Liver (tissue), 9 donors: Measurements from ENCODE around the gene ZNF341. TPM values are rescaled to one million over a fixed set of nuclear protein-coding genes. Genes with fewer than 3 reads are reported as not detected.

Experiments used
- DNase-seq: peaks from one replicate; pipeline ENCODE4 v3.0.0-alpha.2; 2017; ENCODE audit warnings: low spot score
- H3K27ac ChIP-seq, 2 donors: one replicate each; pipeline ENCODE4 v1.7.0; 2013; ENCODE audit warnings: inconsistent platforms in 2 of 2, low read length in 2 of 2, control low read depth in 1 of 2, low read depth in 1 of 2, mild to moderate bottlenecking in 1 of 2
- H3K27me3 ChIP-seq, 4 donors: one replicate each; pipeline versions ENCODE4 v1.6.1 to v1.7.0; 2013; ENCODE audit warnings: low read length in 3 of 4, inconsistent platforms in 1 of 4, mild to moderate bottlenecking in 1 of 4, moderate library complexity in 1 of 4; ENCODE audit not compliant: control insufficient read depth in 4 of 4, insufficient read depth in 4 of 4
- H3K36me3 ChIP-seq, 4 donors: one replicate each; pipeline versions ENCODE4 v1.6.1 to v1.7.0; 2013; ENCODE audit warnings: low read length in 3 of 4, mild to moderate bottlenecking in 3 of 4, low read depth in 1 of 4, moderate library complexity in 1 of 4; ENCODE audit not compliant: control insufficient read depth in 4 of 4, insufficient read depth in 3 of 4
- H3K4me1 ChIP-seq, 4 donors: one replicate each; pipeline versions ENCODE4 v1.6.1 to v1.7.0; 2013; ENCODE audit warnings: low read length in 3 of 4, mild to moderate bottlenecking in 3 of 4, moderate library complexity in 1 of 4; ENCODE audit not compliant: control insufficient read depth in 4 of 4, insufficient read depth in 4 of 4
- H3K4me3 ChIP-seq, 3 donors: one replicate each; pipeline versions ENCODE4 v1.6.1 to v1.7.0; 2013; ENCODE audit warnings: low read length in 3 of 3, control low read depth in 1 of 3, low read depth in 1 of 3, mild to moderate bottlenecking in 1 of 3
- H3K9ac ChIP-seq, 2 donors: one replicate each; pipeline ENCODE4 v1.7.0; 2013; ENCODE audit warnings: low read length in 2 of 2, mild to moderate bottlenecking in 2 of 2, moderate library complexity in 2 of 2, control low read depth in 1 of 2, low read depth in 1 of 2
- H3K9me3 ChIP-seq, 4 donors: one replicate each; pipeline versions ENCODE4 v1.6.1 to v1.7.0; 2013; ENCODE audit warnings: low read length in 3 of 4; ENCODE audit not compliant: control insufficient read depth in 4 of 4
- EGR1 ChIP-seq, 2 donors: IDR thresholded peaks; 2 replicates each; pipeline ENCODE4 v1.6.1; 2016 to 2018; ENCODE audit warnings: antibody characterized with exemption in 2 of 2, low read depth in 2 of 2
- FOXA2 ChIP-seq: IDR thresholded peaks from 2 replicates; pipeline ENCODE4 v1.6.1; 2016; ENCODE audit warnings: antibody characterized with exemption
- GABPA ChIP-seq, 2 donors: IDR thresholded peaks in 1 of 2; conservative IDR thresholded peaks in 1 of 2; 2 replicates each; pipeline ENCODE4 v1.6.1; 2016; ENCODE audit warnings: antibody characterized with exemption in 2 of 2, mild to moderate bottlenecking in 1 of 2, moderate library complexity in 1 of 2
- HNF4A ChIP-seq, 2 donors: conservative IDR thresholded peaks; 2 replicates each; pipeline ENCODE4 v1.6.1; 2016; ENCODE audit warnings: antibody characterized with exemption in 2 of 2, mild to moderate bottlenecking in 2 of 2
- HNF4G ChIP-seq: IDR thresholded peaks from 2 replicates; pipeline ENCODE4 v1.6.1; 2016; ENCODE audit warnings: antibody characterized with exemption
- JUND ChIP-seq, 2 donors: IDR thresholded peaks; 2 replicates each; pipeline ENCODE4 v1.6.1; 2016; ENCODE audit warnings: antibody characterized with exemption in 2 of 2
- RAD21 ChIP-seq, 2 donors: IDR thresholded peaks; 2 replicates each; pipeline ENCODE4 v1.6.1; 2016; ENCODE audit warnings: antibody characterized with exemption in 2 of 2, mild to moderate bottlenecking in 2 of 2
- RXRA ChIP-seq, 2 donors: IDR thresholded peaks; 2 replicates each; pipeline ENCODE4 v1.6.1; 2017 to 2018; ENCODE audit warnings: antibody characterized with exemption in 2 of 2, mild to moderate bottlenecking in 1 of 2
- SP1 ChIP-seq: IDR thresholded peaks from 2 replicates; pipeline ENCODE4 v1.6.1; 2018; ENCODE audit warnings: antibody characterized with exemption, mild to moderate bottlenecking
- TAF1 ChIP-seq: conservative IDR thresholded peaks from 2 replicates; pipeline ENCODE4 v1.6.1; 2016; ENCODE audit warnings: antibody characterized with exemption, mild to moderate bottlenecking
- YY1 ChIP-seq: IDR thresholded peaks from 2 replicates; pipeline ENCODE4 v1.6.1; 2016; ENCODE audit warnings: antibody characterized with exemption, mild to moderate bottlenecking
- WGBS: extraction: QIAGEN DNeasy Blood & Tissue Kit; methylation state at CpG from one replicate; pipeline ENCODE4 v1.1.7; 2013; 5-methylcytosine and 5-hydroxymethylcytosine counted together
- polyA plus RNA-seq, 2 donors: library from polyadenylated mRNA; stranded (reverse) in 1 of 2; unstranded in 1 of 2; fragments of 200-250 nt in 1 of 2; fragments of >200 nt in 1 of 2; fragmentation: Nextera tagmentation in 1 of 2; extraction: Ambion mirVana in 1 of 2; gene quantifications; one replicate each; pipeline versions ENCODE4 v1.2.1 to v1.2.3, GENCODE V29; 2013 to 2015
- total RNA-seq, 2 donors: library from RNA; depleted of rRNA; stranded (reverse); fragments of >200 nt; gene quantifications; one replicate each; pipeline ENCODE4 v1.2.3, GENCODE V29; 2014
- TF ChIP-seq, protein P1 (sequence below): IDR thresholded peaks from 2 replicates; pipeline ENCODE4 v1.6.1; 2016; ENCODE audit warnings: antibody characterized with exemption
- TF ChIP-seq, protein P2 (sequence below): fragments of 150-350 bp; IDR thresholded peaks from 2 replicates; pipeline ENCODE4 v1.5.1; 2017; ENCODE audit warnings: improper control_type of control experiment, low read depth, low read length; ENCODE audit not compliant: missing input control
- TF ChIP-seq, protein P3 (sequence below): IDR thresholded peaks from 2 replicates; pipeline ENCODE4 v1.6.1; 2016; ENCODE audit warnings: antibody characterized with exemption
- TF ChIP-seq, protein P4 (sequence below): IDR thresholded peaks from 2 replicates; pipeline ENCODE4 v1.6.1; 2016; ENCODE audit warnings: antibody characterized with exemption, mild to moderate bottlenecking
- TF ChIP-seq, protein P5 (sequence below): IDR thresholded peaks from 2 replicates; pipeline ENCODE4 v1.6.1; 2016; ENCODE audit warnings: antibody characterized with exemption
- donor health status: healthy.
- donor health status: healthy.
- donor health status: healthy.
- donor health status: healthy.
- donor health status: healthy.

ZNF341 gene
- total and polyA plus RNA-seq, 4 donors: 0.69 to 1.1 (median 0.82) TPM

DNA sequence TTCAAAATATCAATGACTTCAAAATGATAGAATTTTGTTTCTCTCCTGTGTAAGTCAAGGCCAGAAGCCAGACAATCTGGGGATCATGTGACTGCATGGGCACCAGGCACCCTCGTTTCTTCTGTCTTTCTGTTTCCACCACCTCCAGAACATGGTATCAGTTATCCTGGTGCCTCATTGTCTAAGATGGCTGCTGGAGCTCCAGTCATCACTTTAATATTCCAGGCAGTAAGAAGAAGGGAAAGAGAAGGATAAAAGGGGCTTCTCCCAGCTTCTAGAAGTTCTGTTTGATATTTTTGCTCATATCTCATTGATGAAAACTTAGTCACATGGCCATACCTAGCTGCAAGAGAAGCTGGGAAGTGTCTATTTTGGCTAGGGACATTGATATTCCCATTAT, 25.7 kb downstream of the ZNF341 start:
- DNase-seq: no peak
- Histone ChIP-seq H3K4me3 (no peak overlapping the region), H3K27me3 (no peaks in the 10 kb centered on the region), H3K4me1 (no peaks in the 10 kb centered on the region), H3K36me3 (peaks cover 0 to 13% (median 7%) of the 10 kb centered on the region in 4 donors), H3K27ac (no peak overlapping the region), H3K9ac (no peak overlapping the region), H3K9me3 (peaks cover 0 to 3% (median 1%) of the 10 kb centered on the region in 4 donors)
- WGBS: 92% methylated on average over 1 of the region's 1 CpG
- TF ChIP-seq RXRA (IDR thresholded peaks at IDR 0.05) (no peak), YY1 (no peak), FOXA2 (no peak), EGR1 (IDR thresholded peaks at IDR 0.05; ENCODE audit: low read depth in 2 of 2) (no peak), HNF4G (no peak), RAD21 (IDR thresholded peaks at IDR 0.05) (no peak), HNF4A (conservative IDR thresholded peaks at IDR 0.05) (no peak)
- TF ChIP-seq, protein P1, sequence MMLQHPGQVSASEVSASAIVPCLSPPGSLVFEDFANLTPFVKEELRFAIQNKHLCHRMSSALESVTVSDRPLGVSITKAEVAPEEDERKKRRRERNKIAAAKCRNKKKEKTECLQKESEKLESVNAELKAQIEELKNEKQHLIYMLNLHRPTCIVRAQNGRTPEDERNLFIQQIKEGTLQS: no peak
- TF ChIP-seq, protein P2, sequence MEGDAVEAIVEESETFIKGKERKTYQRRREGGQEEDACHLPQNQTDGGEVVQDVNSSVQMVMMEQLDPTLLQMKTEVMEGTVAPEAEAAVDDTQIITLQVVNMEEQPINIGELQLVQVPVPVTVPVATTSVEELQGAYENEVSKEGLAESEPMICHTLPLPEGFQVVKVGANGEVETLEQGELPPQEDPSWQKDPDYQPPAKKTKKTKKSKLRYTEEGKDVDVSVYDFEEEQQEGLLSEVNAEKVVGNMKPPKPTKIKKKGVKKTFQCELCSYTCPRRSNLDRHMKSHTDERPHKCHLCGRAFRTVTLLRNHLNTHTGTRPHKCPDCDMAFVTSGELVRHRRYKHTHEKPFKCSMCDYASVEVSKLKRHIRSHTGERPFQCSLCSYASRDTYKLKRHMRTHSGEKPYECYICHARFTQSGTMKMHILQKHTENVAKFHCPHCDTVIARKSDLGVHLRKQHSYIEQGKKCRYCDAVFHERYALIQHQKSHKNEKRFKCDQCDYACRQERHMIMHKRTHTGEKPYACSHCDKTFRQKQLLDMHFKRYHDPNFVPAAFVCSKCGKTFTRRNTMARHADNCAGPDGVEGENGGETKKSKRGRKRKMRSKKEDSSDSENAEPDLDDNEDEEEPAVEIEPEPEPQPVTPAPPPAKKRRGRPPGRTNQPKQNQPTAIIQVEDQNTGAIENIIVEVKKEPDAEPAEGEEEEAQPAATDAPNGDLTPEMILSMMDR: no peak

DNA sequence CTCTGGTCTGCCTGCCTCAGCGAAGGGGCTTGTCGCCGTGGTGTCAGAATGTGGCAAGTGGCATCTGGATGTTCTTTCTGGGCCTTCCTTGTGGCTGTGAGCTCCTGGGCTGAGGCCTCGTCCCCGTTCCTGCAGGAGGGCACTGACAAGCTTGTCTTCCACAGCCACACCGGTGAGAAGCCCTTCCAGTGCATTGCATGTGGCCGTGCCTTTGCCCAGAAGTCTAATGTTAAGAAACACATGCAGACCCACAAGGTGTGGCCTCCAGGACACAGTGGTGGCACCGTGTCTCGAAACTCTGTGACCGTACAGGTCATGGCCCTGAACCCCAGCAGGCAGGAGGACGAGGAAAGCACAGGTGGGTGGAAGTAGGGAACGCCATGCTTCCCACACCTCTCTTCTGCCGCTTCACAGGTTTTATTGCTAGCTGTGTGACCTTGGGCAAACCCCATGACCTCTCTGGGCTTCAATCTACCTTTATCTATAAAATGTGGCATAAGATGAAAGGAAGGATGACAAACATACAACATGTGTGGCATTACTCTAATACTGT, 30.0 kb downstream of the ZNF341 start:
- no peak for DNase-seq
- H3K27ac ChIP-seq: no peak overlapping the region
- no peaks in the 10 kb centered on the region for H3K4me1 ChIP-seq
- no peaks in the 10 kb centered on the region for H3K27me3 ChIP-seq
- no peak overlapping the region for H3K4me3 ChIP-seq
- peaks cover 0 to 5% (median 0%) of the 10 kb centered on the region in 4 donors for H3K36me3 ChIP-seq
- TF ChIP-seq, protein P3, sequence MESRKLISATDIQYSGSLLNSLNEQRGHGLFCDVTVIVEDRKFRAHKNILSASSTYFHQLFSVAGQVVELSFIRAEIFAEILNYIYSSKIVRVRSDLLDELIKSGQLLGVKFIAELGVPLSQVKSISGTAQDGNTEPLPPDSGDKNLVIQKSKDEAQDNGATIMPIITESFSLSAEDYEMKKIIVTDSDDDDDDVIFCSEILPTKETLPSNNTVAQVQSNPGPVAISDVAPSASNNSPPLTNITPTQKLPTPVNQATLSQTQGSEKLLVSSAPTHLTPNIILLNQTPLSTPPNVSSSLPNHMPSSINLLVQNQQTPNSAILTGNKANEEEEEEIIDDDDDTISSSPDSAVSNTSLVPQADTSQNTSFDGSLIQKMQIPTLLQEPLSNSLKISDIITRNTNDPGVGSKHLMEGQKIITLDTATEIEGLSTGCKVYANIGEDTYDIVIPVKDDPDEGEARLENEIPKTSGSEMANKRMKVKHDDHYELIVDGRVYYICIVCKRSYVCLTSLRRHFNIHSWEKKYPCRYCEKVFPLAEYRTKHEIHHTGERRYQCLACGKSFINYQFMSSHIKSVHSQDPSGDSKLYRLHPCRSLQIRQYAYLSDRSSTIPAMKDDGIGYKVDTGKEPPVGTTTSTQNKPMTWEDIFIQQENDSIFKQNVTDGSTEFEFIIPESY: no peak
- TF ChIP-seq HNF4G (no peak), SP1 (no peak), YY1 (no peak), EGR1 (IDR thresholded peaks at IDR 0.05; ENCODE audit: low read depth in 2 of 2) (no peak), TAF1 (no peak), HNF4A (conservative IDR thresholded peaks at IDR 0.05) (no peak), GABPA (IDR thresholded peaks at IDR 0.05 in 1 of 2, conservative IDR thresholded peaks at IDR 0.05 in 1 of 2) (no peak), RXRA (IDR thresholded peaks at IDR 0.05) (no peak), RAD21 (IDR thresholded peaks at IDR 0.05) (no peak), FOXA2 (no peak), JUND (IDR thresholded peaks at IDR 0.05) (no peak)
- TF ChIP-seq, protein P4, sequence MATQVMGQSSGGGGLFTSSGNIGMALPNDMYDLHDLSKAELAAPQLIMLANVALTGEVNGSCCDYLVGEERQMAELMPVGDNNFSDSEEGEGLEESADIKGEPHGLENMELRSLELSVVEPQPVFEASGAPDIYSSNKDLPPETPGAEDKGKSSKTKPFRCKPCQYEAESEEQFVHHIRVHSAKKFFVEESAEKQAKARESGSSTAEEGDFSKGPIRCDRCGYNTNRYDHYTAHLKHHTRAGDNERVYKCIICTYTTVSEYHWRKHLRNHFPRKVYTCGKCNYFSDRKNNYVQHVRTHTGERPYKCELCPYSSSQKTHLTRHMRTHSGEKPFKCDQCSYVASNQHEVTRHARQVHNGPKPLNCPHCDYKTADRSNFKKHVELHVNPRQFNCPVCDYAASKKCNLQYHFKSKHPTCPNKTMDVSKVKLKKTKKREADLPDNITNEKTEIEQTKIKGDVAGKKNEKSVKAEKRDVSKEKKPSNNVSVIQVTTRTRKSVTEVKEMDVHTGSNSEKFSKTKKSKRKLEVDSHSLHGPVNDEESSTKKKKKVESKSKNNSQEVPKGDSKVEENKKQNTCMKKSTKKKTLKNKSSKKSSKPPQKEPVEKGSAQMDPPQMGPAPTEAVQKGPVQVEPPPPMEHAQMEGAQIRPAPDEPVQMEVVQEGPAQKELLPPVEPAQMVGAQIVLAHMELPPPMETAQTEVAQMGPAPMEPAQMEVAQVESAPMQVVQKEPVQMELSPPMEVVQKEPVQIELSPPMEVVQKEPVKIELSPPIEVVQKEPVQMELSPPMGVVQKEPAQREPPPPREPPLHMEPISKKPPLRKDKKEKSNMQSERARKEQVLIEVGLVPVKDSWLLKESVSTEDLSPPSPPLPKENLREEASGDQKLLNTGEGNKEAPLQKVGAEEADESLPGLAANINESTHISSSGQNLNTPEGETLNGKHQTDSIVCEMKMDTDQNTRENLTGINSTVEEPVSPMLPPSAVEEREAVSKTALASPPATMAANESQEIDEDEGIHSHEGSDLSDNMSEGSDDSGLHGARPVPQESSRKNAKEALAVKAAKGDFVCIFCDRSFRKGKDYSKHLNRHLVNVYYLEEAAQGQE: no peak
- TF ChIP-seq, protein P5, sequence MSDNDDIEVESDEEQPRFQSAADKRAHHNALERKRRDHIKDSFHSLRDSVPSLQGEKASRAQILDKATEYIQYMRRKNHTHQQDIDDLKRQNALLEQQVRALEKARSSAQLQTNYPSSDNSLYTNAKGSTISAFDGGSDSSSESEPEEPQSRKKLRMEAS: no peak
- TF ChIP-seq, protein P1: no peak
- TF ChIP-seq, protein P2: no peak
- peaks cover 0 to 3% (median 1%) of the 10 kb centered on the region in 4 donors for H3K9me3 ChIP-seq
- WGBS: 96% methylated on average over 13 of the region's 13 CpGs
- no peak overlapping the region for H3K9ac ChIP-seq
